H1 (cell line): Measurements from ENCODE around the gene RAD51B. TPM values are rescaled to one million over a fixed set of nuclear protein-coding genes. Genes with fewer than 3 reads are reported as not detected.

Experiments used
- CTCF ChIA-PET: fragments of 300-600 bp; sonication (Branson Sonifier 250); formaldehyde crosslinking; loops from one replicate; lab custom pipeline; 2021; ENCODE audit not compliant: partially characterized antibody; lab: Charles Lee
- POLR2A ChIA-PET: fragments of 300-600 bp; sonication (Branson Sonifier 250); formaldehyde crosslinking; loops from one replicate; lab custom pipeline; 2021; ENCODE audit warnings: inconsistent platforms; ENCODE audit not compliant: partially characterized antibody; lab: Charles Lee
- DNase-seq, 2 experiments: peaks; one replicate each; pipeline versions ENCODE4 v3.0.0 to v3.0.0-alpha.2; 2010 to 2022; ENCODE audit warnings: low spot score in 2 of 2, low read depth in 1 of 2, mixed read lengths in 1 of 2
- FAIRE-seq: peaks from 2 replicates; lab custom pipeline; 2011; peaks lifted over from hg19 to GRCh38; lab: Jason Lieb, UNC
- H2AFZ ChIP-seq: 2 replicates; pipeline ENCODE4 v1.8.1; 2012; ENCODE audit warnings: low read length, inconsistent platforms
- H2AK5ac ChIP-seq: 2 replicates; pipeline ENCODE4 v1.6.1; 2013; ENCODE audit warnings: low read depth, low read length
- H2BK120ac ChIP-seq: replicated peaks from 2 replicates; pipeline ENCODE3; 2013; ENCODE audit warnings: low read depth, low read length, inconsistent platforms
- H2BK12ac ChIP-seq: 2 replicates; pipeline ENCODE4 v1.6.1; 2013; ENCODE audit warnings: low read depth, low read length
- H2BK15ac ChIP-seq: 2 replicates; pipeline ENCODE4 v1.6.1; 2013; ENCODE audit warnings: low read length
- H2BK20ac ChIP-seq: 2 replicates; pipeline ENCODE4 v1.6.1; 2013; ENCODE audit warnings: low read length
- H2BK5ac ChIP-seq: 2 replicates; pipeline ENCODE4 v1.6.1; 2013; ENCODE audit warnings: low read depth, low read length
- H3K14ac ChIP-seq: 2 replicates; pipeline ENCODE4 v1.6.1; 2013; ENCODE audit warnings: inconsistent platforms; ENCODE audit not compliant: insufficient read length
- H3K18ac ChIP-seq: 2 replicates; pipeline ENCODE4 v1.6.1; 2013; ENCODE audit warnings: low read length; ENCODE audit errors: extremely low read depth
- H3K23ac ChIP-seq: 2 replicates; pipeline ENCODE4 v1.6.1; 2013; ENCODE audit warnings: inconsistent platforms; ENCODE audit not compliant: insufficient read length
- H3K23me2 ChIP-seq: 2 replicates; pipeline ENCODE4 v1.6.1; 2013; ENCODE audit warnings: low read depth, low read length
- H3K27ac ChIP-seq: 2 replicates; pipeline ENCODE4 v1.6.1; 2011; ENCODE audit warnings: low read depth, low read length, inconsistent platforms
- H3K27me3 ChIP-seq, 4 experiments: replicated peaks in 1 of 4; 1 replicate in 1 of 4; 2 replicates in 3 of 4; pipeline versions ENCODE4 v1.6.1 to v1.8.1; 2011 to 2013; ENCODE audit warnings: low read length in 3 of 4, mild to moderate bottlenecking in 3 of 4, inconsistent platforms in 2 of 4, mixed read lengths in 2 of 4, moderate library complexity in 1 of 4; ENCODE audit not compliant: control insufficient read depth in 3 of 4, insufficient read depth in 3 of 4; ENCODE audit errors: extremely low read depth in 1 of 4
- H3K36me3 ChIP-seq, 4 experiments: 2 replicates each; pipeline versions ENCODE4 v1.6.1 to v1.8.1; 2011 to 2013; ENCODE audit warnings: mild to moderate bottlenecking in 4 of 4, low read length in 3 of 4, moderate library complexity in 2 of 4, control low read depth in 1 of 4, inconsistent platforms in 1 of 4; ENCODE audit not compliant: insufficient read depth in 4 of 4, control insufficient read depth in 2 of 4
- H3K4ac ChIP-seq: replicated peaks from 2 replicates; pipeline ENCODE3; 2013; ENCODE audit warnings: low read length, low read depth, mixed read lengths, inconsistent platforms; ENCODE audit not compliant: insufficient read length
- H3K4me1 ChIP-seq, 4 experiments: replicated peaks in 1 of 4; 1 replicate in 1 of 4; 2 replicates in 3 of 4; pipeline versions ENCODE4 v1.6.1 to v1.8.1; 2011 to 2013; ENCODE audit warnings: low read length in 3 of 4, inconsistent platforms in 2 of 4, mixed read lengths in 1 of 4; ENCODE audit not compliant: insufficient read depth in 4 of 4, control insufficient read depth in 3 of 4
- H3K4me2 ChIP-seq, 2 experiments: 2 replicates each; pipeline versions ENCODE4 v1.6.1 to v1.8.1; 2011 to 2013; ENCODE audit warnings: low read depth in 2 of 2, low read length in 2 of 2, control low read depth in 1 of 2, inconsistent platforms in 1 of 2, mild to moderate bottlenecking in 1 of 2; ENCODE audit not compliant: insufficient read depth in 1 of 2
- H3K4me3 ChIP-seq, 4 experiments: fragments of 200-600, 300-600 bp in 1 of 4; sonication (generic), shearing (Covaris generic), sonication (Bioruptor Twin) in 1 of 4; 2 replicates each; pipeline versions ENCODE4 v1.5.1 to v1.8.1; 2011 to 2016; ENCODE audit warnings: low read length in 4 of 4, low read depth in 3 of 4, control low read depth in 2 of 4, inconsistent platforms in 2 of 4, mild to moderate bottlenecking in 2 of 4, mixed read lengths in 1 of 4, moderate library complexity in 1 of 4; ENCODE audit not compliant: insufficient read depth in 2 of 4; ENCODE audit errors: extremely low read depth in 1 of 4
- H3K56ac ChIP-seq: replicated peaks from 2 replicates; pipeline ENCODE3; 2013; ENCODE audit warnings: low read depth, mild to moderate bottlenecking, mixed read lengths, low read length, inconsistent platforms; ENCODE audit not compliant: insufficient read length
- H3K79me1 ChIP-seq: 2 replicates; pipeline ENCODE4 v1.6.1; 2013; ENCODE audit warnings: low read depth, low read length, control low read depth
- H3K79me2 ChIP-seq, 2 experiments: 2 replicates each; pipeline versions ENCODE4 v1.6.1 to v1.8.1; 2012 to 2013; ENCODE audit warnings: low read length in 2 of 2, mild to moderate bottlenecking in 2 of 2, inconsistent platforms in 1 of 2; ENCODE audit not compliant: insufficient read depth in 2 of 2, control insufficient read depth in 1 of 2
- H3K9ac ChIP-seq, 4 experiments: replicated peaks in 1 of 4; 1 replicate in 1 of 4; 2 replicates in 3 of 4; pipeline versions ENCODE4 v1.6.1 to v1.8.1; 2011 to 2013; ENCODE audit warnings: low read depth in 3 of 4, low read length in 3 of 4, control low read depth in 2 of 4, mild to moderate bottlenecking in 2 of 4, moderate library complexity in 2 of 4, inconsistent platforms in 1 of 4; ENCODE audit errors: extremely low read depth in 1 of 4
- H3K9me3 ChIP-seq, 2 experiments: 2 replicates each; pipeline versions ENCODE4 v1.6.1 to v1.8.1; 2012 to 2013; ENCODE audit warnings: mild to moderate bottlenecking in 2 of 2, moderate library complexity in 2 of 2, control low read depth in 1 of 2, inconsistent platforms in 1 of 2, low read depth in 1 of 2, low read length in 1 of 2, mixed read lengths in 1 of 2; ENCODE audit not compliant: insufficient read depth in 2 of 2
- H4K20me1 ChIP-seq, 2 experiments: replicated peaks in 1 of 2; 2 replicates each; pipeline versions ENCODE3 to v1.8.1; 2011 to 2013; ENCODE audit warnings: inconsistent platforms in 2 of 2, low read length in 2 of 2, mild to moderate bottlenecking in 1 of 2; ENCODE audit not compliant: insufficient read depth in 2 of 2, control insufficient read depth in 1 of 2
- H4K5ac ChIP-seq: 2 replicates; pipeline ENCODE4 v1.6.1; 2013; ENCODE audit warnings: low read length, low read depth, mixed read lengths, inconsistent platforms; ENCODE audit not compliant: insufficient read length
- H4K8ac ChIP-seq: 2 replicates; pipeline ENCODE4 v1.8.0; 2013; ENCODE audit warnings: mild to moderate bottlenecking, moderate library complexity, low read length, inconsistent platforms; ENCODE audit not compliant: insufficient read depth; ENCODE audit errors: extremely low read depth
- H4K91ac ChIP-seq: replicated peaks from 2 replicates; pipeline ENCODE3; 2013; ENCODE audit warnings: low read length, mixed read lengths, inconsistent platforms; ENCODE audit not compliant: insufficient read length
- CHD2 ChIP-seq: IDR thresholded peaks from 2 replicates; pipeline ENCODE4 v1.6.1; 2012; ENCODE audit warnings: low read length, improper control_type of control experiment
- CTBP2 ChIP-seq: IDR thresholded peaks from 2 replicates; pipeline ENCODE4 v1.7.0; 2011; ENCODE audit warnings: borderline replicate concordance, mild to moderate bottlenecking, moderate library complexity, mixed read lengths, low read length; ENCODE audit not compliant: insufficient read depth, insufficient read length
- HDAC2 ChIP-seq, 2 experiments: fragments of 300-600 bp in 1 of 2; sonication (generic) in 1 of 2; IDR thresholded peaks; 2 replicates each; pipeline ENCODE4 v1.6.1; 2011 to 2012; ENCODE audit warnings: low read depth in 2 of 2, low read length in 2 of 2, mild to moderate bottlenecking in 2 of 2, moderate library complexity in 2 of 2, borderline replicate concordance in 1 of 2, inconsistent platforms in 1 of 2
- KDM1A ChIP-seq: fragments of 200-600, 300-600 bp; sonication (generic); IDR thresholded peaks from 2 replicates; pipeline ENCODE4 v1.7.1; 2016; ENCODE audit warnings: mild to moderate bottlenecking, low read length, borderline replicate concordance
- SIN3A ChIP-seq, 2 experiments: IDR thresholded peaks in 1 of 2; conservative IDR thresholded peaks in 1 of 2; 2 replicates each; pipeline ENCODE4 v1.6.1; 2011 to 2012; ENCODE audit warnings: low read length in 2 of 2, improper control_type of control experiment in 1 of 2, low read depth in 1 of 2, mild to moderate bottlenecking in 1 of 2
- SIRT6 ChIP-seq: IDR thresholded peaks from one replicate; pipeline ENCODE4 v1.7.1; 2012; ENCODE audit warnings: low read length, inconsistent platforms
- TAF1 ChIP-seq: IDR thresholded peaks from 2 replicates; pipeline ENCODE4 v1.6.1; 2011; ENCODE audit warnings: mild to moderate bottlenecking, low read depth, low read length
- TBP ChIP-seq: IDR thresholded peaks from 2 replicates; pipeline ENCODE4 v1.6.1; 2011; ENCODE audit warnings: low read depth, low read length, improper control_type of control experiment
- TCF12 ChIP-seq: IDR thresholded peaks from 2 replicates; pipeline ENCODE4 v1.6.1; 2011; ENCODE audit warnings: low read depth, mild to moderate bottlenecking, low read length
- TEAD4 ChIP-seq: IDR thresholded peaks from 2 replicates; pipeline ENCODE4 v1.6.1; 2012; ENCODE audit warnings: low read depth, low read length, inconsistent platforms, mixed read lengths
- YY1 ChIP-seq: IDR thresholded peaks from 2 replicates; pipeline ENCODE4 v1.6.1; 2011; ENCODE audit warnings: low read depth, mild to moderate bottlenecking, low read length
- WGBS, 2 experiments: shearing (Covaris generic) in 1 of 2; methylation state at CpG; one replicate each; pipeline versions ENCODE4 v1.1.6 to v1.1.7; 2013 to 2015; ENCODE audit warnings: low lambda C conversion rate in 2 of 2, mixed read lengths in 2 of 2, inconsistent platforms in 1 of 2, low coverage in 1 of 2, missing lambda C conversion rate in 1 of 2; ENCODE audit not compliant: insufficient replicate concordance in 2 of 2, insufficient coverage in 1 of 2, insufficient read length in 1 of 2; ENCODE audit errors: extremely low coverage in 1 of 2, missing lambda C conversion rate in 1 of 2; 5-methylcytosine and 5-hydroxymethylcytosine counted together
- polyA plus RNA-seq, 7 experiments: library from polyadenylated mRNA; depleted of rRNA in 3 of 7; stranded (reverse) in 5 of 7; unstranded in 2 of 7; fragments of >200 nt in 5 of 7; fragments of 200-250 nt in 2 of 7; gene quantifications; 1 replicate in 5 of 7; 2 replicates in 1 of 7; 4 replicates in 1 of 7; pipeline versions ENCODE4 v1.2.1 to v1.2.3, GENCODE V29; 2011 to 2013; ENCODE audit warnings: missing spikeins in 2 of 7, mixed read lengths in 2 of 7
- total RNA-seq: library from RNA; stranded (reverse); fragmentation: NEBNext Ultra II Directional; extraction: Animal tissue kit (Norgen Biotek cat#: 25700); gene quantifications from 2 replicates; pipeline ENCODE4 v1.2.1, GENCODE V29; 2021
- TF ChIP-seq, protein P1 (sequence below), 3 experiments: IDR thresholded peaks; 1 replicate in 2 of 3; 2 replicates in 1 of 3; pipeline versions ENCODE4 v1.5.1 to v1.6.1; 2011; ENCODE audit warnings: low read length in 3 of 3, mild to moderate bottlenecking in 3 of 3, inconsistent platforms in 2 of 3, low read depth in 1 of 3, moderate library complexity in 1 of 3; ENCODE audit not compliant: insufficient read depth in 1 of 3; ENCODE audit errors: control extremely low read depth in 1 of 3

RAD51B gene
- total and polyA plus RNA-seq, 2 of the 8 experiments (the other 6 are each of a cell fraction or from before 2014, with no cell fraction given): 3.9 to 14.9 TPM

DNA sequence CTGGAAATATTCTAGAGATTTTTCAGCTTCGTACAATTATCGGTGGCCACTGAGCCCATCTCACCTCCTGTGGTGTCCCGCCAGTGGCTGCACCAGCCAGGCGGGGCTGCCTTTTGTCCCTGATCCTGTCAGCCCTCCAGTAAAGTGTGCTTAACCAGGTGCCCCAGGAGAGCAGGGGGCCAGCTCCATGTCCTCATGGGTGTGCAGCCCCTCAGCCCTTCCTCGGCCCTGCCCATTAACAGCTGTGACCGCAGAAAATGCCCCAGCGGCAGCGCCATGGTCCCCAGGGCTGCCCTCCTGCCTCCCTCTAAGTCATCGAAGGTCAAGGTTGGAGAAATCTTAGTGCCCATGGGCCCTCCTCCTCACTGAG, 784.8 kb downstream of the RAD51B start:
- no peak overlapping the region for H3K4ac ChIP-seq
- H3K18ac ChIP-seq: no peak overlapping the region
- no peak overlapping the region for H2BK15ac ChIP-seq
- H3K9ac ChIP-seq: no peak overlapping the region
- 88% methylated on average over 9 of the region's 9 CpGs; no CpG with 5 or more reads in 1 of the 2 experiments for WGBS, 2 experiments
- no peaks in the 10 kb centered on the region for H3K9me3 ChIP-seq
- no peak overlapping the region for H4K91ac ChIP-seq
- H3K4me3 ChIP-seq: no peak overlapping the region
- no peak overlapping the region for H3K14ac ChIP-seq
- no peak for DNase-seq
- no peak overlapping the region for H2AFZ ChIP-seq
- H3K27me3 ChIP-seq: no peaks in the 10 kb centered on the region; a peak in 1 of 7 replicates
- no peaks in the 10 kb centered on the region for H3K79me2 ChIP-seq
- H4K20me1 ChIP-seq: no peaks in the 10 kb centered on the region
- no peak overlapping the region for H2AK5ac ChIP-seq
- H4K5ac ChIP-seq: no peak overlapping the region
- no peak overlapping the region for H3K4me2 ChIP-seq
- H3K79me1 ChIP-seq: no peaks in the 10 kb centered on the region
- no peaks in the 10 kb centered on the region for H3K36me3 ChIP-seq
- H3K4me1 ChIP-seq: peaks cover 0 to 17% (median 8%) of the 10 kb centered on the region in 4 experiments; a peak in 5 of 7 replicates
- H3K56ac ChIP-seq: no peak overlapping the region
- CTCF ChIA-PET: interaction anchor here (0.7 to 1.1 kb wide), 2 partner anchors 16 to 25 kb away, joined by 3 to 4 read pairs; no protein-coding TSS in a partner anchor
- no peak for FAIRE-seq
- H2BK12ac ChIP-seq: no peak overlapping the region
- H2BK120ac ChIP-seq: no peak overlapping the region
- no peak overlapping the region for H4K8ac ChIP-seq
- no peak overlapping the region for H2BK20ac ChIP-seq
- no peak overlapping the region for H3K23ac ChIP-seq
- H3K23me2 ChIP-seq: no peaks in the 10 kb centered on the region
- H3K27ac ChIP-seq: no peak overlapping the region
- POLR2A ChIA-PET: no interaction called here
- no peak overlapping the region for H2BK5ac ChIP-seq
- TF ChIP-seq CTBP2: no peak
- TF ChIP-seq TEAD4: no peak
- TF ChIP-seq TBP: no peak
- no peak for TF ChIP-seq SIRT6
- no peak for TF ChIP-seq HDAC2 (IDR thresholded peaks at IDR 0.05; ENCODE audit: borderline replicate concordance in 1 of 2, low read depth in 2 of 2, low read length in 2 of 2)
- no peak for TF ChIP-seq YY1
- TF ChIP-seq TAF1: no peak
- TF ChIP-seq KDM1A: no peak
- TF ChIP-seq, protein P1, sequence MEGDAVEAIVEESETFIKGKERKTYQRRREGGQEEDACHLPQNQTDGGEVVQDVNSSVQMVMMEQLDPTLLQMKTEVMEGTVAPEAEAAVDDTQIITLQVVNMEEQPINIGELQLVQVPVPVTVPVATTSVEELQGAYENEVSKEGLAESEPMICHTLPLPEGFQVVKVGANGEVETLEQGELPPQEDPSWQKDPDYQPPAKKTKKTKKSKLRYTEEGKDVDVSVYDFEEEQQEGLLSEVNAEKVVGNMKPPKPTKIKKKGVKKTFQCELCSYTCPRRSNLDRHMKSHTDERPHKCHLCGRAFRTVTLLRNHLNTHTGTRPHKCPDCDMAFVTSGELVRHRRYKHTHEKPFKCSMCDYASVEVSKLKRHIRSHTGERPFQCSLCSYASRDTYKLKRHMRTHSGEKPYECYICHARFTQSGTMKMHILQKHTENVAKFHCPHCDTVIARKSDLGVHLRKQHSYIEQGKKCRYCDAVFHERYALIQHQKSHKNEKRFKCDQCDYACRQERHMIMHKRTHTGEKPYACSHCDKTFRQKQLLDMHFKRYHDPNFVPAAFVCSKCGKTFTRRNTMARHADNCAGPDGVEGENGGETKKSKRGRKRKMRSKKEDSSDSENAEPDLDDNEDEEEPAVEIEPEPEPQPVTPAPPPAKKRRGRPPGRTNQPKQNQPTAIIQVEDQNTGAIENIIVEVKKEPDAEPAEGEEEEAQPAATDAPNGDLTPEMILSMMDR (IDR thresholded peaks at IDR 0.05; ENCODE audit: control extremely low read depth in 1 of 3, insufficient read depth in 1 of 3, low read depth in 1 of 3, low read length in 3 of 3): no peak
- no peak for TF ChIP-seq SIN3A (conservative IDR thresholded peaks at IDR 0.05 in 1 of 2, IDR thresholded peaks at IDR 0.05 in 1 of 2; ENCODE audit: low read depth in 1 of 2, low read length in 2 of 2)
- no peak for TF ChIP-seq CHD2
- TF ChIP-seq TCF12: no peak
